MM.1S (cell line): Measurements from ENCODE around the gene GLIPR2.

Experiments used
- EZH2 ChIP-seq: fragments of 300-600 bp; sonication (generic); optimal IDR thresholded peaks from 2 replicates; pipeline ENCODE3; 2017; ENCODE audit warnings: low read depth, mild to moderate bottlenecking, antibody characterized with exemption, low read length, mixed read lengths
- EZH2phosphoT487 ChIP-seq: fragments of 300-600 bp; sonication (generic); IDR thresholded peaks from 2 replicates; pipeline ENCODE4 v1.6.1; 2018; ENCODE audit warnings: antibody characterized with exemption, low read length
- TF ChIP-seq, protein P1 (sequence below): fragments of 300-600 bp; sonication (generic); IDR thresholded peaks from 2 replicates; pipeline ENCODE4 v1.5.1; 2016; ENCODE audit warnings: antibody characterized with exemption, low read length, mixed read lengths

GRCh38 chr9:36162211-36162738, 25.7 kb downstream of the GLIPR2 start:
- TF ChIP-seq, protein P1, sequence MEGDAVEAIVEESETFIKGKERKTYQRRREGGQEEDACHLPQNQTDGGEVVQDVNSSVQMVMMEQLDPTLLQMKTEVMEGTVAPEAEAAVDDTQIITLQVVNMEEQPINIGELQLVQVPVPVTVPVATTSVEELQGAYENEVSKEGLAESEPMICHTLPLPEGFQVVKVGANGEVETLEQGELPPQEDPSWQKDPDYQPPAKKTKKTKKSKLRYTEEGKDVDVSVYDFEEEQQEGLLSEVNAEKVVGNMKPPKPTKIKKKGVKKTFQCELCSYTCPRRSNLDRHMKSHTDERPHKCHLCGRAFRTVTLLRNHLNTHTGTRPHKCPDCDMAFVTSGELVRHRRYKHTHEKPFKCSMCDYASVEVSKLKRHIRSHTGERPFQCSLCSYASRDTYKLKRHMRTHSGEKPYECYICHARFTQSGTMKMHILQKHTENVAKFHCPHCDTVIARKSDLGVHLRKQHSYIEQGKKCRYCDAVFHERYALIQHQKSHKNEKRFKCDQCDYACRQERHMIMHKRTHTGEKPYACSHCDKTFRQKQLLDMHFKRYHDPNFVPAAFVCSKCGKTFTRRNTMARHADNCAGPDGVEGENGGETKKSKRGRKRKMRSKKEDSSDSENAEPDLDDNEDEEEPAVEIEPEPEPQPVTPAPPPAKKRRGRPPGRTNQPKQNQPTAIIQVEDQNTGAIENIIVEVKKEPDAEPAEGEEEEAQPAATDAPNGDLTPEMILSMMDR: no peak
- TF ChIP-seq EZH2 (no peak), EZH2phosphoT487 (no peak)
